ENCODE measurements around the gene PGM2L1.

PGM2L1 gene

DNA sequence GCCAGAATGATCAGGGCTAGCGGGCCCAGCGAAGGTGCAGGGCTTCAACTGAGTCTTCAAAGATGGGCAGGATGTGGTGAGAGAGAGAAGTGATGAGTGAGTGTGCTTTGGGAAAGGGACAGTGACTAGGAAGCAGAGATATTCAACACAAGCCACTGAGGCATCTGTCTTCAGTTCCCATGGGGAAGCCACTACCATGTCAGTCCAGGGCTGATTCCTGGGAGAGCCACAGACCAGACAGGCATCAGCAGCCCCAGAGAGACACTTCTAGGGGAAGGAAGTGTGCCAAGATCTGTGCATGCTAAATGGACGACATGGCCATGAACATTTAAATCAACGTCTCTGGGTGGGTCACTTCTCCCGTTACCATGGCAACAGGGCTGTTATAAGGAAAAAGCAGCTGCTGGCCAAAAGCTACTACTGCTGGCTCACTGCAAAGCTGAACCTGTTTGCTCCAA lies 115.3 kb downstream of the PGM2L1 start:
- no peaks in the 10 kb centered on the region for H3K4me1 ChIP-seq (ENCODE audit: control insufficient read depth, insufficient read depth, low read length)
- CTCF ChIA-PET: no interaction called here

DNA sequence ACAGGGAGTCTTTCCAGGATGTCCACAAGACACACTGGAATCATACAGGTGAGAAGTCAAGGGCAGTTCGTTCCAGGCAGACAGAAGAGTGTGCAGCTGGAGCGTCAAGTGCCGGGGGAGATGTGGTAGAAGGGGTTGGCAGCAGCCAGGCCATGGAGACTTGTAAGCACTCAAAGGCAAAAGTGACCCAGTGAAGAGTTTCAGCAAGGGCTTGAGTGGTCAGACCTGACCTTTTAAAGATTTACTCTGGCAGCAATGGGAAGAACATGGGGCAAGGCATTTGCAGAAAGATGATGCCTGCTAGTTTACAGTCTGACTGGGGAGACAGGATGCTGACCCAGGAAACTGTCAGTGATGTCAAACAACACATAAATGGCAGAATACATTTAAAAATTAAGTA lies 115.8 kb downstream of the PGM2L1 start:
- ChIA-PET CTCF (no interaction called here), POLR2A (no interaction called here)
- no peak overlapping the region for H3K27ac ChIP-seq (ENCODE audit: extremely low read depth, low read depth, low read length)
- H3K4me1 ChIP-seq (ENCODE audit: control insufficient read depth, insufficient read depth, low read length): no peaks in the 10 kb centered on the region
- no peak overlapping the region for H3K4me3 ChIP-seq (ENCODE audit: low read depth, low read length)
- no peaks in the 10 kb centered on the region for H3K9me3 ChIP-seq (ENCODE audit: control insufficient read depth, insufficient read depth, low read depth, low read length)
- no peaks in the 10 kb centered on the region for H3K36me3 ChIP-seq (ENCODE audit: control insufficient read depth in 2 of 2, insufficient read depth in 1 of 2, low read length in 2 of 2)
- TF ChIP-seq WT1 (tag by site-specific recombination; IDR thresholded peaks at IDR 0.05) (no peak), ZNF501 (tag by site-specific recombination; IDR thresholded peaks at IDR 0.05) (no peak), GLIS2 (tag by site-specific recombination; IDR thresholded peaks at IDR 0.05) (no peak), PRDM10 (tag by site-specific recombination; IDR thresholded peaks at IDR 0.05) (no peak), MYNN (tag by site-specific recombination; IDR thresholded peaks at IDR 0.05; ENCODE audit: borderline replicate concordance) (no peak), ZNF335 (tag by site-specific recombination; conservative IDR thresholded peaks at IDR 0.05) (no peak), ZNF121 (tag by site-specific recombination; IDR thresholded peaks at IDR 0.05) (no peak), KLF1 (tag by site-specific recombination; IDR thresholded peaks at IDR 0.05) (no peak), ZNF169 (tag by site-specific recombination; IDR thresholded peaks at IDR 0.05) (no peak)

More for the DNA sequence above, 115.3 kb downstream of the PGM2L1 start:
- POLR2A ChIA-PET: no interaction called here
- TF ChIP-seq ZNF184 (tag by site-specific recombination; IDR thresholded peaks at IDR 0.05): no peak
- TF ChIP-seq ZNF426 (tag by site-specific recombination; IDR thresholded peaks at IDR 0.05): no peak
- no peak for TF ChIP-seq ZNF202 (tag by site-specific recombination; IDR thresholded peaks at IDR 0.05; ENCODE audit: borderline replicate concordance)
- TF ChIP-seq, protein P1, sequence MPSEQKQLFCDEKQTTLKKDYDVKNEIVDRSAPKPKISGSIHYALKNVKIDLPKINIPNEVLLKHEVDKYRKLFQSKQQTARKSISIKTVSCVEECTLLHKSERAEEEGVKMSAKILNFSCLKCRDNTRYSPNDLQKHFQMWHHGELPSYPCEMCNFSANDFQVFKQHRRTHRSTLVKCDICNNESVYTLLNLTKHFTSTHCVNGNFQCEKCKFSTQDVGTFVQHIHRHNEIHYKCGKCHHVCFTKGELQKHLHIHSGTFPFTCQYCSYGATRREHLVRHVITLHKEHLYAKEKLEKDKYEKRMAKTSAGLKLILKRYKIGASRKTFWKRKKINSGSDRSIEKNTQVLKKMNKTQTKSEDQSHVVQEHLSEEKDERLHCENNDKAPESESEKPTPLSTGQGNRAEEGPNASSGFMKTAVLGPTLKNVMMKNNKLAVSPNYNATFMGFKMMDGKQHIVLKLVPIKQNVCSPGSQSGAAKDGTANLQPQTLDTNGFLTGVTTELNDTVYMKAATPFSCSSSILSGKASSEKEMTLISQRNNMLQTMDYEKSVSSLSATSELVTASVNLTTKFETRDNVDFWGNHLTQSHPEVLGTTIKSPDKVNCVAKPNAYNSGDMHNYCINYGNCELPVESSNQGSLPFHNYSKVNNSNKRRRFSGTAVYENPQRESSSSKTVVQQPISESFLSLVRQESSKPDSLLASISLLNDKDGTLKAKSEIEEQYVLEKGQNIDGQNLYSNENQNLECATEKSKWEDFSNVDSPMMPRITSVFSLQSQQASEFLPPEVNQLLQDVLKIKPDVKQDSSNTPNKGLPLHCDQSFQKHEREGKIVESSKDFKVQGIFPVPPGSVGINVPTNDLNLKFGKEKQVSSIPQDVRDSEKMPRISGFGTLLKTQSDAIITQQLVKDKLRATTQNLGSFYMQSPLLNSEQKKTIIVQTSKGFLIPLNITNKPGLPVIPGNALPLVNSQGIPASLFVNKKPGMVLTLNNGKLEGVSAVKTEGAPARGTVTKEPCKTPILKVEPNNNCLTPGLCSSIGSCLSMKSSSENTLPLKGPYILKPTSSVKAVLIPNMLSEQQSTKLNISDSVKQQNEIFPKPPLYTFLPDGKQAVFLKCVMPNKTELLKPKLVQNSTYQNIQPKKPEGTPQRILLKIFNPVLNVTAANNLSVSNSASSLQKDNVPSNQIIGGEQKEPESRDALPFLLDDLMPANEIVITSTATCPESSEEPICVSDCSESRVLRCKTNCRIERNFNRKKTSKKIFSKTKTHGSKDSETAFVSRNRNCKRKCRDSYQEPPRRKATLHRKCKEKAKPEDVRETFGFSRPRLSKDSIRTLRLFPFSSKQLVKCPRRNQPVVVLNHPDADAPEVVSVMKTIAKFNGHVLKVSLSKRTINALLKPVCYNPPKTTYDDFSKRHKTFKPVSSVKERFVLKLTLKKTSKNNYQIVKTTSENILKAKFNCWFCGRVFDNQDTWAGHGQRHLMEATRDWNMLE (tag by site-specific recombination; conservative IDR thresholded peaks at IDR 0.05; ENCODE audit: low read depth): no peak
- TF ChIP-seq, protein P2, sequence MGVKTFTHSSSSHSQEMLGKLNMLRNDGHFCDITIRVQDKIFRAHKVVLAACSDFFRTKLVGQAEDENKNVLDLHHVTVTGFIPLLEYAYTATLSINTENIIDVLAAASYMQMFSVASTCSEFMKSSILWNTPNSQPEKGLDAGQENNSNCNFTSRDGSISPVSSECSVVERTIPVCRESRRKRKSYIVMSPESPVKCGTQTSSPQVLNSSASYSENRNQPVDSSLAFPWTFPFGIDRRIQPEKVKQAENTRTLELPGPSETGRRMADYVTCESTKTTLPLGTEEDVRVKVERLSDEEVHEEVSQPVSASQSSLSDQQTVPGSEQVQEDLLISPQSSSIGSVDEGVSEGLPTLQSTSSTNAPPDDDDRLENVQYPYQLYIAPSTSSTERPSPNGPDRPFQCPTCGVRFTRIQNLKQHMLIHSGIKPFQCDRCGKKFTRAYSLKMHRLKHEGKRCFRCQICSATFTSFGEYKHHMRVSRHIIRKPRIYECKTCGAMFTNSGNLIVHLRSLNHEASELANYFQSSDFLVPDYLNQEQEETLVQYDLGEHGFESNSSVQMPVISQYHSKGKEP (tag by site-specific recombination; IDR thresholded peaks at IDR 0.05): no peak
- TF ChIP-seq ZNF501 (tag by site-specific recombination; IDR thresholded peaks at IDR 0.05): no peak
- no peak for TF ChIP-seq ZNF148 (tag by site-specific recombination; IDR thresholded peaks at IDR 0.05; ENCODE audit: borderline replicate concordance)
- TF ChIP-seq BCL11A (tag by site-specific recombination; IDR thresholded peaks at IDR 0.05; ENCODE audit: low read depth): no peak
- Histone ChIP-seq H3K9me3 (ENCODE audit: control insufficient read depth, insufficient read depth, low read depth, low read length) (no peaks in the 10 kb centered on the region), H3K36me3 (ENCODE audit: control insufficient read depth in 2 of 2, insufficient read depth in 1 of 2, low read length in 2 of 2) (no peaks in the 10 kb centered on the region), H3K27ac (ENCODE audit: extremely low read depth, low read depth, low read length) (no peak overlapping the region), H3K4me3 (ENCODE audit: low read depth, low read length) (no peak overlapping the region)

All from HEK293 (cell line).